ENCODE measurements around the gene CHMP2A. TPM values are rescaled to one million over a fixed set of nuclear protein-coding genes. Genes with fewer than 3 reads are reported as not detected.

The CHMP2A gene
- total and polyA plus RNA-seq, 4 donors = 87.7 to 309 (median 192) TPM

GRCh38 chr19:58585442-58586132, 30.7 kb upstream of the CHMP2A start:
- ATAC-seq (ENCODE audit: insufficient read depth, low FRiP score) = no peak

GRCh38 chr19:58584498-58585441, 29.9 kb upstream of the CHMP2A start:
- TF ChIP-seq CTCF (IDR thresholded peaks at IDR 0.05; ENCODE audit: control extremely low read depth, extremely low read depth) = no peak
- no peak overlapping the region for H3K27ac ChIP-seq (ENCODE audit: low read depth in 1 of 2, low read length in 1 of 2)
- ATAC-seq (ENCODE audit: insufficient read depth, low FRiP score) = no peak
- H3K4me3 ChIP-seq = no peak overlapping the region
- no peaks in the 10 kb centered on the region for H3K9me3 ChIP-seq (ENCODE audit: control insufficient read depth in 4 of 4, insufficient read depth in 3 of 4, low read length in 3 of 4)
- 90 to 93% methylated on average over 8 to 9 of the region's 9 CpGs for WGBS, 2 donors
- H3K9ac ChIP-seq (ENCODE audit: insufficient read depth in 1 of 2, low read length in 2 of 2) = no peak overlapping the region
- peaks cover 4 to 25% (median 8%) of the 10 kb centered on the region in 4 donors for H3K36me3 ChIP-seq (ENCODE audit: control insufficient read depth in 4 of 4, insufficient read depth in 4 of 4, low read length in 4 of 4)
- no peak for DNase-seq
- peaks cover 0 to 4% (median 3%) of the 10 kb centered on the region in 5 donors for H3K4me1 ChIP-seq (ENCODE audit: control insufficient read depth in 5 of 5, insufficient read depth in 5 of 5, low read length in 5 of 5)
- no peaks in the 10 kb centered on the region for H3K27me3 ChIP-seq (ENCODE audit: control insufficient read depth in 3 of 3, insufficient read depth in 3 of 3, low read length in 2 of 3)

More at GRCh38 chr19:58585442-58586132, 30.7 kb upstream of the CHMP2A start:
- peaks cover 0 to 4% (median 3%) of the 10 kb centered on the region in 5 donors for H3K4me1 ChIP-seq (ENCODE audit: control insufficient read depth in 5 of 5, insufficient read depth in 5 of 5, low read length in 5 of 5)
- peaks cover 4 to 25% (median 8%) of the 10 kb centered on the region in 4 donors for H3K36me3 ChIP-seq (ENCODE audit: control insufficient read depth in 4 of 4, insufficient read depth in 4 of 4, low read length in 4 of 4)
- H3K4me3 ChIP-seq = no peak overlapping the region
- no peak overlapping the region for H3K27ac ChIP-seq (ENCODE audit: low read depth in 1 of 2, low read length in 1 of 2)
- no peaks in the 10 kb centered on the region for H3K27me3 ChIP-seq (ENCODE audit: control insufficient read depth in 3 of 3, insufficient read depth in 3 of 3, low read length in 2 of 3)
- TF ChIP-seq CTCF (IDR thresholded peaks at IDR 0.05; ENCODE audit: control extremely low read depth, extremely low read depth) = no peak
- 78 to 83% methylated on average over 5 to 6 of the region's 6 CpGs for WGBS, 2 donors
- H3K9me3 ChIP-seq (ENCODE audit: control insufficient read depth in 4 of 4, insufficient read depth in 3 of 4, low read length in 3 of 4) = no peaks in the 10 kb centered on the region
- no peak overlapping the region for H3K9ac ChIP-seq (ENCODE audit: insufficient read depth in 1 of 2, low read length in 2 of 2)
- no peak for DNase-seq

DNA sequence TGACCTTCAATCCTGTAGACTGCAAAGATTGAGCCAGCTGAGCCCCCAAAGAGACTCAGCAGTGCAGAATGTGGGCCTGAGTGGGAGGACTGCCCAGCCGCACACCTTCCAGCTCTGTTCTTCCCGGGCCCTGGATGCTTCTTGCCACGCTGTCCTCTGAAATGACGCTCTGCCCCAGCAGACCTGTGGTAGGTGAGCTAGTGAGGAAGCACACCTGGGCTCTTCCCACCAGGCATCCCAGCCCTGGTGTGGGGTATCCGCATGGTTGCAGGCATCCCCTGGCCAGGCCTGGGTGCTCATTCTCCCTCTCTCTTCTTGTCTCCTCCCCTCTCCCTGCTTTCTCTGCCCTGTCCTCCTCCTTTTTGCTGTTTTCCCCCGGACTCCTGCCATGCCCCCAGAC, 28.1 kb upstream of the CHMP2A start:
- Histone ChIP-seq H3K9me3 (ENCODE audit: control insufficient read depth in 4 of 4, insufficient read depth in 3 of 4, low read length in 3 of 4) (no peaks in the 10 kb centered on the region), H3K4me3 (no peak overlapping the region), H3K4me1 (ENCODE audit: control insufficient read depth in 5 of 5, insufficient read depth in 5 of 5, low read length in 5 of 5) (peaks cover 0 to 4% (median 3%) of the 10 kb centered on the region in 5 donors), H3K9ac (ENCODE audit: insufficient read depth in 1 of 2, low read length in 2 of 2) (no peak overlapping the region), H3K27me3 (ENCODE audit: control insufficient read depth in 3 of 3, insufficient read depth in 3 of 3, low read length in 2 of 3) (no peaks in the 10 kb centered on the region), H3K27ac (ENCODE audit: low read depth in 1 of 2, low read length in 1 of 2) (no peak overlapping the region), H3K36me3 (ENCODE audit: control insufficient read depth in 4 of 4, insufficient read depth in 4 of 4, low read length in 4 of 4) (peaks cover 4 to 25% (median 8%) of the 10 kb centered on the region in 4 donors)
- TF ChIP-seq CTCF (IDR thresholded peaks at IDR 0.05; ENCODE audit: control extremely low read depth, extremely low read depth) = no peak
- DNase-seq (no peak), ATAC-seq (ENCODE audit: insufficient read depth, low FRiP score) (no peak)
- WGBS, 2 donors = 96 to 97% methylated on average over 6 of the region's 6 CpGs
